ENCODE measurements around the gene TENT5C.

Gene TENT5C

GRCh38 chr1:117573386-117574023 is 32.3 kb upstream of the TENT5C start:
- no peak for DNase-seq

- DNase-seq, result peak in 1 of 2 experiments; percentile 23
Observed at GRCh38 chr1:117574161-117574835, 31.6 kb upstream of the TENT5C start.

DNA sequence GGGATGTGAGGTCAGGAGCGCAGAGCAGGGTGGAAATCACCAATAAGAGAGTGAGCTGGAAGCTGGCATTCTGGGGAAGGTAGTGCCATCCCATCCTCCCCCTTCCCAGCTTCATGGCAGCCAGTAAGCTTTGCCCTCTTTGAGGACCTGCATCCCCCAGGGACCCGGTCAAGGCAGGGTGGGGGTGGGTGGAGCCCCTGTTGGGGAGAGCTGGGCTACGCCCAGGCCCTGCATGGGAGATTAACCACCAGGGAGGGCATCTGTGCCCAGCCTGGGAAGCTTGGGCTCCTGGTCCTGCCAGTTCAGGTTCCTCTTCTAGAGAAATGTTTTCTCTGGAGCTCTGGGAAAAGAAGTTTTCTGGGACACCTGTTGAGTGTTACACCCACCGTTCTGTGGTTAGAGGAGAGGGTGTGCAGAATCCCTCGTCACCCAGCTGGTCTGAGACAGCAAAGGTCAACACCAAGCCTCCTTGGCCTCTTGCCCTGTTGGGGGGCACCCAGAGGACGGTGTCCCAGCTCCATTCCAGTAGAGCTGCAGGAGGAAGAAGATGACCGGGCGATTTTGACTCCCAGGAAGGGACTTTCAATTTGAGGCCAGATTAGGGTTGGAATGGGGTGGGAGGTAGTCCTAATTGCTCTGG is 30.1 kb upstream of the TENT5C start:
- no peak for DNase-seq

- DNase-seq, result no peak
Observed at GRCh38 chr1:117576236-117576635, 29.6 kb upstream of the TENT5C start.

DNA sequence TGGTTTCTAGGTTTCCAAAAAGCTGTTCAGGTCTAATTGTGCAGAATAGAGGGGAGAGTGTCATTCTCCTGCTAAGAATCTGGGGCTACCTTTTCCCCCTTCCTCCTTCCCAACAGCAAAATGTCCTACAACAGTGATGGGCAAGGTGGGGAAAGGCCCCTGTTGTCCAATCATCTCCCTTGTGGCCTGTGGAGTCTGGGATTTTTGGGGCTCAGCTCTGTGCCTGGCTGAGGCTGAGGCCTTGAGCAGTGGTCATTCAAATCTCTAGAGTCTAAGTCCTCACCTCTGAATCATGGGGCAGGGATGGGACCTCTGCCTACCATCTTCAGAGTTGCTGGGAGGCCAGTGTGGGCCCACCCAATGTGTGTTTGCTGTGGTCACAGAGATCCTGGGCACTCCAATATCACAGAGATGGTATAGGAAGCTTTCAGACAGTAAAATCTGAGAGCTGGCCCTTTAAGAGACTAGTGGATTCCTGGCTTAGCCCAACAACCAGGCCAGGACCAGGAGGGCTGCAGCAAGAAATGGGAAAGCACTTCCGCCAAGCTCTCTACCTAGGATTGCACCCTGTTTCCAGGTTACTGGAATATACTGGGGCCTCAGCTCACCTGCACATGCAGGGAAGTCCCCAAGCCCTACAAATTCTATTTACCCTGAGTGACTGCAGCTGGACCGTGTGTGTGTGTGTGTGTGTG is 28.5 kb upstream of the TENT5C start:
- DNase-seq, result no peak

DNA sequence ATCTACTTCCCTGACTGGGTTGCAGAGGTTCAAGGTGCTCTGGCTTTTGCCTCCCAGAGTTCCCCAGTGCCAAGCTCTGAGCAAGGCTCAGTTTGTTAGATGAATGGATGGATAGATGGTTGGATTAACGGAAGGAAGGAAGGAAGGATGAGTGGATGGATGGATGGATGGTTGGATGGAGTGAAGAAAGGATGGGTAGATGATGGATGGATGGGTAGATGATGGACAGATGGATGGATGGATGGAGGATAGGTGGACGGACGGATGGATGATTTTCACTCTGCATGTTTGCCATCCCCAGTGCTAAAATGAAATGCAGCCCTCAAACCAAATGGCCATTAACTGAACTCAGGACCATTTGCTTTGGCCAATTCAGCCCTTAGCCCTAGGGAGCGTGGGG is 27.4 kb upstream of the TENT5C start:
- no peak for DNase-seq

- no peak for DNase-seq
Observed at GRCh38 chr1:117579221-117579906, 26.5 kb upstream of the TENT5C start.

- DNase-seq, result no peak
Observed at GRCh38 chr1:117580436-117580835, 25.4 kb upstream of the TENT5C start.

- no peak for DNase-seq
Observed at GRCh38 chr1:117580882-117581281, 25.0 kb upstream of the TENT5C start.

- DNase-seq, result no peak
Observed at GRCh38 chr1:117581391-117581943, 24.4 kb upstream of the TENT5C start.

DNA sequence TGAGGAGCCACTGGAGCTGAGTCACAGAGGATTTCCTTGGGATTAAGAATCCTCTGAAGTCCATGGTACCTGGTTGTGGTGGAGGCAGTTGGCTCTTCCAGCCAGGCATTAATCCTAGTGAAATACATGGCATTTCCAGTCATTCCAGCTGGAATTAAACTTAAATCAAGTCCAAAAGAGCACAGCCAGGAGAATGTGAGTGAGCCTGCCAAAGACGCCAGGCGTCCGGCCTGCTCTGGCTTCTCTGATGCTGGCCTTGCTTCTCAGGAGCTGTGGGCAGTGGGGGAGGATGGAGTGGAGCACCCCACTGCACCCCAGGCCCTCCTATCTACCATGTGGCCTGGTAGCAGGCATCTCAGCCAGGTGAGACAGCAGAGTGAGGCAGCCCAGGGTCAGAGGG is 23.4 kb upstream of the TENT5C start:
- no peak for DNase-seq

GRCh38 chr1:117583247-117583646 is 22.6 kb upstream of the TENT5C start:
- no peak for DNase-seq

DNA sequence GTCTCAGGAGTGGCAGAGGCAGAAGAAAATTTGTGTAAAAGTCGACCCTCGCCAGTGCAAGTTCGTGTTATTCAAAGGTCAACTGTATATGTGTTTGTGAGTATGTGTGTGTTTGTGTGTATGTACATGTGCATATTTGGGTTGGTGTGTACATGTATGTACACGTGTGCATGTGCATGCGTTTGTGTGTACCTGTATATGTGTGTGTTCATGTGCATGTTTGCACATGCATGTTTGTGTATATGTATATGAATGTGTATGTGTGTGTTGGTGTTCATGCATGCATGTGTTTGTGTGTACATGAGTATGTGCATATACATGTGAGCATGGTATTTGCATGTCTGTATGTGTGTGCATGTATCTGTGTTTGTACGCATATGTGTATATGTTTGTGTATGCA is 21.7 kb upstream of the TENT5C start:
- DNase-seq, result no peak

- DNase-seq, result no peak
Observed at GRCh38 chr1:117585086-117585485, 20.8 kb upstream of the TENT5C start.

- DNase-seq, result no peak
Observed at GRCh38 chr1:117586337-117586736, 19.5 kb upstream of the TENT5C start.

DNA sequence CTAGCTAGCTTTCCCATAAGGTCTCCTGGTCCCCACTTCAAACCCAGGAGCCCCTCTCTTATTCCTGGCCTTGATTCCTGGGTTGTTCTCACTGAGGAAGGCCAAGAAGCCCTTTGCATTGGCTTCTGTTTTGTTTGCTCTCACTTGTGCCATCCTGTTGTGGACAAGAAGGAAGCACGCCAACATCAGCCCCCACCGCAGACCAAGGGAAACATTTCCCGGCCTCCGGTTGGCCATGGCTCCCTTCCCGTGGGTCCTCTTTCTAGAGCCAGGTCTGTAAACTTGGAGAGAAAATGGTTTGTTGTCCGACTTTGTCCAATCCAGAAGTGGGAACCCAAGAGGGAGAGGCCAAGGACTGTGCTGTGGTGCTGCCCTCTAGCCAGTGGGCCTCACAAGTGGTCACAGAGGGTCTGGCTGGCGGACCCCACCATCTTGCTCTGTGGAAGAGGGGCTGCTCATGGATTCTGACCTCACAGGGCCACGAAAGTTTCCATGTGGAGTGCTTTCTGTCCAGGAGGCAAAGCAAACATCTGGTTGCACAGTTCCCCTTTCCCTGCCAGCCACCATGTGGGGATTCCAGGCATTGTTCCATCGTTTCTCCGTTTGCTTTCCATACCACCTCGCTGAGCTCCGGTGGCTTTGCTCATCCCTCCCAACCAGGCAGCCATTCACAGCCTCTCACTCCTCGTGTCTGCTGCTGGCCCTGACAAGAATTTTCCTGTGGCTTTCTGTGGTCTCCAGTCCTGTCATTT is 18.9 kb upstream of the TENT5C start:
- no peak for DNase-seq

GRCh38 chr1:117587499-117588356 is 18.1 kb upstream of the TENT5C start:
- DNase-seq, result no peak

- no peak for DNase-seq
Observed at GRCh38 chr1:117589544-117589943, 16.3 kb upstream of the TENT5C start.

GRCh38 chr1:117590273-117590925 is 15.4 kb upstream of the TENT5C start:
- no peak for DNase-seq

GRCh38 chr1:117591252-117591651 is 14.6 kb upstream of the TENT5C start:
- no peak for DNase-seq

DNA sequence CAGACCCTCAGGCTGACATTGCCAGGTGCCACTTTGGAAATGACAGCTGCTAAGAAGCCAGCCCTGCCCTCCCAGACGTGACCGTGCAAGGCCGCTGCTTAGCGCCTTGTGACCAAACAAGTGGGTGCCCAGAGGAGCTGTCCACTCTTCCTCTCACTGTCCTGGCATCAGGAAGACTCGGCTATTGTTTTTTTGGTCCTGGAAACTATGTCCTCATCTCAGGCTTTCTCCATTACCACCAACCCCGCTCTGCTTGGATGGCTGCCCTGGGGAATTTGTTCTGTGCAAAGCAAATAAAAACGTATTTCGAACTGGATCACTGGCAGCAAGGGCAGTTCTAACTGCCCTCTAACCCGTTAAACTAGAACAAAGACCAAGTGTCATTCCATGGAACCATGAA is 13.7 kb upstream of the TENT5C start:
- DNase-seq, result no peak
